Neural progenitor cell (in vitro differentiated cells): ENCODE measurements around the gene AK5.

Experiments used
- CTCF ChIP-seq: fragments of 200-600 bp; sonication (generic); IDR thresholded peaks from 2 replicates; pipeline ENCODE4 v1.5.1; 2017; ENCODE audit warnings: antibody characterized with exemption, mild to moderate bottlenecking
- EZH2 ChIP-seq: fragments of 200-600 bp; sonication (generic); IDR thresholded peaks from 2 replicates; pipeline ENCODE4 v1.6.1; 2017; ENCODE audit warnings: antibody characterized with exemption, mild to moderate bottlenecking, moderate library complexity
- EZH2phosphoT487 ChIP-seq: fragments of 200-600 bp; sonication (generic); IDR thresholded peaks from 2 replicates; pipeline ENCODE4 v1.6.1; 2017; ENCODE audit warnings: antibody characterized with exemption

DNA sequence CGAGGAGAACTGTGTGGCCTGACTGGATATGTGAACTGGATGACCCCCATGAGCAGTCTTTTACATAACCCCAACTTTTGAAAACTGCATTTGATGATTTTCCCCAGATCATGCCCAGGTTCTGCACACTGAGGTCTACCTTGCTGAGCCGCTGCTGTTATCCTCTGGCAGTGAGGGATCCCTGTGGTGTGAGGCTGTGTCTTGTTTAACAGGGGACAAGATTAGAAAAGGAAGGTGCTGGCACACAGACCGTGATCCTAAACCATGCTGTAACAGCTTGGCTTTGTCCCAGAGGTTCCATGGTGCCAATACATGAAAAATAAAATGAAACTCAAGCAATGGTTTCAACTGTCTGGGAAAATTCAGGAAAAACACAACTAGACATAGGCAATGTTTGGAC is 266.5 kb downstream of the AK5 start:
- TF ChIP-seq CTCF (no peak), EZH2 (no peak), EZH2phosphoT487 (no peak)
